Common myeloid progenitor, CD34-positive (primary cell): ENCODE measurements around the gene GPATCH1.

ENCODE experiments used
- CTCF ChIA-PET: fragments of 350-600 bp; sonication (Branson Sonifier 250); formaldehyde crosslinking; loops from one replicate; lab custom pipeline; 2021; ENCODE audit warnings: antibody characterized with exemption; lab: Charles Lee
- POLR2A ChIA-PET: fragments of 350-600 bp; sonication (Branson Sonifier 250); formaldehyde crosslinking; loops from one replicate; lab custom pipeline; 2021; ENCODE audit warnings: antibody characterized with exemption; lab: Charles Lee
- DNase-seq, 3 donors: peaks; one replicate each; pipeline versions ENCODE4 v3.0.0 to v3.0.0-alpha.2; 2013
- H3K27ac ChIP-seq, 2 experiments: 1 replicate in 1 of 2; 2 replicates in 1 of 2; pipeline ENCODE4 v1.7.0; 2013; ENCODE audit warnings: inconsistent platforms in 2 of 2, low read length in 2 of 2, mild to moderate bottlenecking in 2 of 2, low read depth in 1 of 2, moderate library complexity in 1 of 2; ENCODE audit not compliant: severe bottlenecking in 2 of 2, insufficient read depth in 1 of 2, poor library complexity in 1 of 2
- H3K27me3 ChIP-seq, 5 experiments: replicated peaks in 2 of 5; 1 replicate in 3 of 5; 2 replicates in 2 of 5; pipeline versions ENCODE4 v1.6.1 to v1.7.0; 2013; ENCODE audit warnings: low read length in 4 of 5, mild to moderate bottlenecking in 2 of 5, moderate library complexity in 2 of 5, inconsistent platforms in 1 of 5; ENCODE audit not compliant: insufficient read depth in 5 of 5, control insufficient read depth in 4 of 5
- H3K36me3 ChIP-seq, 4 experiments: 1 replicate in 2 of 4; 2 replicates in 2 of 4; pipeline versions ENCODE4 v1.6.1 to v1.7.0; 2013; ENCODE audit warnings: low read length in 3 of 4, control low read depth in 1 of 4, mild to moderate bottlenecking in 1 of 4; ENCODE audit not compliant: control insufficient read depth in 4 of 4, insufficient read depth in 4 of 4
- H3K4me1 ChIP-seq, 4 experiments: 1 replicate in 3 of 4; 2 replicates in 1 of 4; pipeline versions ENCODE4 v1.6.1 to v1.7.1; 2013; ENCODE audit warnings: low read length in 3 of 4, mild to moderate bottlenecking in 3 of 4, control low read depth in 1 of 4, inconsistent platforms in 1 of 4, moderate library complexity in 1 of 4; ENCODE audit not compliant: control insufficient read depth in 4 of 4, insufficient read depth in 4 of 4; ENCODE audit errors: control extremely low read depth in 1 of 4
- H3K4me3 ChIP-seq, 7 experiments: 1 replicate in 4 of 7; 2 replicates in 3 of 7; pipeline versions ENCODE4 v1.5.1 to v1.7.0; 2013; ENCODE audit warnings: mild to moderate bottlenecking in 7 of 7, low read length in 6 of 7, moderate library complexity in 6 of 7, inconsistent platforms in 2 of 7, low read depth in 2 of 7, control low read depth in 1 of 7; ENCODE audit not compliant: insufficient read depth in 4 of 7, control insufficient read depth in 1 of 7; ENCODE audit errors: extremely low read depth in 1 of 7
- H3K9me3 ChIP-seq, 5 experiments: 1 replicate in 4 of 5; 2 replicates in 1 of 5; pipeline versions ENCODE4 v1.6.1 to v1.7.1; 2013; ENCODE audit warnings: low read length in 4 of 5, mild to moderate bottlenecking in 2 of 5, inconsistent platforms in 1 of 5, low read depth in 1 of 5, moderate library complexity in 1 of 5; ENCODE audit not compliant: control insufficient read depth in 4 of 5, insufficient read depth in 2 of 5; ENCODE audit errors: control extremely low read depth in 1 of 5
- whole genome bisulfite sequencing: methylation state at CpG from one replicate; pipeline ENCODE4 v1.1.5; 2013; ENCODE audit not compliant: insufficient coverage; 5-methylcytosine and 5-hydroxymethylcytosine counted together

Gene GPATCH1

GRCh38 chr19:33063753-33064457, 17.1 kb upstream of the GPATCH1 start:
- Histone ChIP-seq H3K36me3 (no peaks in the 10 kb centered on the region), H3K27ac (no peak overlapping the region), H3K9me3 (no peaks in the 10 kb centered on the region), H3K27me3 (peaks cover 4 to 75% (median 22%) of the 10 kb centered on the region in 5 experiments), H3K4me1 (peaks cover 0 to 10% (median 3%) of the 10 kb centered on the region in 4 experiments), H3K4me3 (no peak overlapping the region)
- peak in 1 of 3 donors; percentile 17 for DNase-seq
- ChIA-PET CTCF (no interaction called here), POLR2A (no interaction called here)
- 10% methylated on average over 43 of the region's 56 CpGs for WGBS

GRCh38 chr19:33064458-33064791, 16.6 kb upstream of the GPATCH1 start:
- peak in 1 of 3 donors; percentile 23 for DNase-seq
- POLR2A ChIA-PET: no interaction called here
- peaks cover 4 to 70% (median 22%) of the 10 kb centered on the region in 5 experiments for H3K27me3 ChIP-seq
- no peaks in the 10 kb centered on the region for H3K9me3 ChIP-seq
- peak overlapping the region in 2 of 7 experiments; percentile 11 to 45 for H3K4me3 ChIP-seq
- H3K36me3 ChIP-seq: no peaks in the 10 kb centered on the region
- WGBS: 0% methylated on average over 1 of the region's 35 CpGs
- CTCF ChIA-PET: no interaction called here
- no peak overlapping the region for H3K27ac ChIP-seq
- peaks cover 0 to 10% (median 3%) of the 10 kb centered on the region in 4 experiments for H3K4me1 ChIP-seq

GRCh38 chr19:33064792-33065550, 16.0 kb upstream of the GPATCH1 start, which contains the start of gene RHPN2:
TSS of gene RHPN2 (minus strand) at chr19:33064888. CDS start at chr19:33064852, 36 bp downstream.
- Histone ChIP-seq H3K27ac (no peak within 1 kb of the TSS), H3K9me3 (no peaks in the 10 kb centered on the region), H3K27me3 (peaks cover 4 to 70% (median 22%) of the 10 kb centered on the region in 5 experiments), H3K36me3 (no peaks in the 10 kb centered on the region), H3K4me1 (peaks cover 0 to 10% (median 3%) of the 10 kb centered on the region in 4 experiments), H3K4me3 (peak within 1 kb of the TSS in 2 of 7 experiments; percentile 11 to 45)
- peak; percentile 29 to 44 (median 36) for DNase-seq
- CTCF ChIA-PET: interaction anchor here (0.6 kb wide), 1 partner anchor 142 kb away, joined by 3 read pairs; no protein-coding TSS in a partner anchor
- POLR2A ChIA-PET: no interaction called here
- WGBS: 8% methylated on average over 53 of the region's 86 CpGs

- CTCF ChIA-PET: no interaction called here
- no peak overlapping the region for H3K4me3 ChIP-seq
- no peaks in the 10 kb centered on the region for H3K36me3 ChIP-seq
- POLR2A ChIA-PET: no interaction called here
- peaks cover 4 to 60% (median 21%) of the 10 kb centered on the region in 5 experiments for H3K27me3 ChIP-seq
- H3K9me3 ChIP-seq: no peaks in the 10 kb centered on the region
- 90% methylated on average over 14 of the region's 18 CpGs for WGBS
- H3K4me1 ChIP-seq: peaks cover 0 to 10% (median 3%) of the 10 kb centered on the region in 4 experiments
- no peak for DNase-seq
- no peak overlapping the region for H3K27ac ChIP-seq
Observed at GRCh38 chr19:33066543-33066942, 14.4 kb upstream of the GPATCH1 start.

GRCh38 chr19:33067121-33067520, 13.9 kb upstream of the GPATCH1 start:
- no peak for DNase-seq
- no peaks in the 10 kb centered on the region for H3K9me3 ChIP-seq
- peaks cover under 1 to 56% (median 21%) of the 10 kb centered on the region in 5 experiments for H3K27me3 ChIP-seq
- peaks cover 0 to 10% (median 3%) of the 10 kb centered on the region in 4 experiments for H3K4me1 ChIP-seq
- H3K27ac ChIP-seq: no peak overlapping the region
- CTCF ChIA-PET: interaction anchor here (0.7 kb wide), 1 partner anchor 95 kb away, joined by 3 read pairs; no protein-coding TSS in a partner anchor
- POLR2A ChIA-PET: no interaction called here
- no peak overlapping the region for H3K4me3 ChIP-seq
- no peaks in the 10 kb centered on the region for H3K36me3 ChIP-seq
- WGBS: 83% methylated on average over 7 of the region's 8 CpGs

GRCh38 chr19:33071887-33072286, 9.1 kb upstream of the GPATCH1 start:
- Histone ChIP-seq H3K4me1 (no peaks in the 10 kb centered on the region), H3K27me3 (peaks cover 0 to 19% (median 9%) of the 10 kb centered on the region in 5 experiments), H3K27ac (no peak overlapping the region), H3K9me3 (no peaks in the 10 kb centered on the region), H3K4me3 (no peak overlapping the region), H3K36me3 (no peaks in the 10 kb centered on the region)
- POLR2A ChIA-PET: no interaction called here
- CTCF ChIA-PET: no interaction called here
- 93% methylated on average over 3 of the region's 7 CpGs for WGBS
- no peak for DNase-seq

- Histone ChIP-seq H3K36me3 (no peaks in the 10 kb centered on the region), H3K9me3 (no peaks in the 10 kb centered on the region), H3K4me3 (no peak overlapping the region), H3K27me3 (peaks cover 0 to 9% (median 4%) of the 10 kb centered on the region in 5 experiments), H3K4me1 (peaks cover 0 to 5% (median 3%) of the 10 kb centered on the region in 4 experiments), H3K27ac (no peak overlapping the region)
- ChIA-PET CTCF (no interaction called here), POLR2A (no interaction called here)
- WGBS: 100% methylated on average over 1 of the region's 2 CpGs
- no peak for DNase-seq
Observed at GRCh38 chr19:33075519-33075918, 5.5 kb upstream of the GPATCH1 start.
